ENCODE measurements around the gene TUFT1. TPM values are rescaled to one million over a fixed set of nuclear protein-coding genes. Genes with fewer than 3 reads are reported as not detected.

TUFT1 gene
- total RNA-seq, 1 experiment from 2014 or later, result 12.3 TPM

DNA sequence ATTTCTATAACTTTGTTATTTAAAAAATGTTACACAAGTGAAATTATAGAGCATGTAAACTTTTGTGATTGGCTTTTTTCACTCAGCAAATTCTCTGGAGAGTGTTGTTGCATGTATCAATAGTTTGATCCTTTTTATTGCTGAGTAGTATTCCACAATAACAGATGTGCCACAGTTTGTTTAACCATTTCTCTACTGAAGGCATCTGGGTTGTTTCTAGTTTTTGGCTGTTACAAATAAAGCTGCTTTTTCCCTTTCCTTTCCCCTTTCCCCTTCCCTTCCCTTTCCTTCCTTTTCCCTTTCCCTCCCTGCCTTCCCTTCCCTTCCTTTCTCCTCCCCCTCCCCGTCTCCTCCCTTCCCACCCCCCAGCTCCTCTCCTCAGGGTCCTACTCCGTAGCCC is 15.9 kb downstream of the TUFT1 start:
- no peaks in the 10 kb centered on the region for H4K20me1 ChIP-seq (ENCODE audit: insufficient read depth)
- RAD21 ChIA-PET (ENCODE audit: low non-redundant PET in 1 of 2, low total read pairs in 2 of 2, uncharacterized antibody in 2 of 2, unreplicated experiment in 2 of 2), result no interaction called here
- H3K36me3 ChIP-seq (ENCODE audit: control insufficient read depth in 1 of 2, insufficient read depth in 2 of 2, low read length in 2 of 2), result no peaks in the 10 kb centered on the region
- H3K79me2 ChIP-seq (ENCODE audit: insufficient read depth, low read length), result peaks cover 6% of the 10 kb centered on the region; the same call in 1 of the 2 replicates
- no peaks in the 10 kb centered on the region for H3K9me3 ChIP-seq (ENCODE audit: control insufficient read depth in 1 of 2, insufficient read depth in 1 of 2, low read depth in 1 of 2, low read length in 2 of 2)
- BruUV-seq (replicated peaks), result no TSS peak
- no peaks in the 10 kb centered on the region for H3K9me2 ChIP-seq (ENCODE audit: insufficient read depth)
- TF ChIP-seq SP1 (IDR thresholded peaks at IDR 0.05; ENCODE audit: low read depth), result no peak
- TF ChIP-seq YY1 (IDR thresholded peaks at IDR 0.05; ENCODE audit: extremely low read depth, insufficient replicate concordance, low read depth, low read length), result no peak
- no peak for TF ChIP-seq RAD21 (IDR thresholded peaks at IDR 0.05; ENCODE audit: low read depth)
- no peak for TF ChIP-seq ZNF274 (IDR thresholded peaks at IDR 0.05; ENCODE audit: low read depth, low read length)
- no peak for TF ChIP-seq EZH2phosphoT487 (IDR thresholded peaks at IDR 0.05; ENCODE audit: borderline replicate concordance)
- ATAC-seq (no peak), DNase-seq (ENCODE audit: low read depth, low spot score) (no peak)
- H2AFZ ChIP-seq (ENCODE audit: low read depth, low read length, poor library complexity, severe bottlenecking), result no peak overlapping the region
- peaks cover 3 to 8% of the 10 kb centered on the region in 2 experiments; a peak in 3 of 4 replicates for H3K4me1 ChIP-seq (ENCODE audit: control insufficient read depth in 1 of 2, insufficient read depth in 2 of 2, low read length in 2 of 2)
- H3K9ac ChIP-seq (ENCODE audit: low read length), result no peak overlapping the region
- no peak overlapping the region for H3K4me3 ChIP-seq (replicated peaks in 1 of 2; ENCODE audit: low read depth in 1 of 2, low read length in 2 of 2)
- CTCF ChIA-PET, result no interaction called here
- no peaks in the 10 kb centered on the region for H3K27me3 ChIP-seq (ENCODE audit: insufficient read depth, low read length)
- no peak overlapping the region for H3K4me2 ChIP-seq (ENCODE audit: low read length)
- POLR2A ChIA-PET, result no interaction called here
- intact Hi-C loops (cut with micrococcal nuclease), result no loop called here
- no peak overlapping the region for H3K27ac ChIP-seq (ENCODE audit: low read depth, low read length)

- Histone ChIP-seq H3K9ac (ENCODE audit: low read length) (no peak overlapping the region), H3K79me2 (ENCODE audit: insufficient read depth, low read length) (no peaks in the 10 kb centered on the region), H3K9me2 (ENCODE audit: insufficient read depth) (no peaks in the 10 kb centered on the region), H2AFZ (ENCODE audit: low read depth, low read length, poor library complexity, severe bottlenecking) (no peak overlapping the region), H3K9me3 (ENCODE audit: control insufficient read depth in 1 of 2, insufficient read depth in 1 of 2, low read depth in 1 of 2, low read length in 2 of 2) (no peaks in the 10 kb centered on the region), H4K20me1 (ENCODE audit: insufficient read depth) (no peaks in the 10 kb centered on the region), H3K4me2 (ENCODE audit: low read length) (no peak overlapping the region), H3K27me3 (ENCODE audit: insufficient read depth, low read length) (no peaks in the 10 kb centered on the region), H3K36me3 (ENCODE audit: control insufficient read depth in 1 of 2, insufficient read depth in 2 of 2, low read length in 2 of 2) (peaks cover 0 to 5% of the 10 kb centered on the region in 2 experiments; a peak in 1 of 4 replicates), H3K4me3 (replicated peaks in 1 of 2; ENCODE audit: low read depth in 1 of 2, low read length in 2 of 2) (no peak overlapping the region), H3K27ac (ENCODE audit: low read depth, low read length) (no peak overlapping the region), H3K4me1 (ENCODE audit: control insufficient read depth in 1 of 2, insufficient read depth in 2 of 2, low read length in 2 of 2) (no peaks in the 10 kb centered on the region)
- no TSS peak for BruUV-seq (replicated peaks)
- ChIA-PET POLR2A (interaction anchor here (1.3 kb wide), 1 partner anchor 23 kb away, joined by 3 read pairs; the partner anchor contains the start of gene TUFT1), RAD21 (ENCODE audit: low non-redundant PET in 1 of 2, low total read pairs in 2 of 2, uncharacterized antibody in 2 of 2, unreplicated experiment in 2 of 2) (no interaction called here), CTCF (no interaction called here)
- no peak for ATAC-seq
- TF ChIP-seq RAD21 (IDR thresholded peaks at IDR 0.05; ENCODE audit: low read depth), result no peak
- TF ChIP-seq REST (IDR thresholded peaks at IDR 0.05; ENCODE audit: low read depth), result no peak
- no peak for TF ChIP-seq ZBTB33 (IDR thresholded peaks at IDR 0.05; ENCODE audit: extremely low read depth, insufficient replicate concordance, low read length)
- TF ChIP-seq JUND (IDR thresholded peaks at IDR 0.05), result no peak
- TF ChIP-seq EGR1 (IDR thresholded peaks at IDR 0.05; ENCODE audit: low read depth), result no peak
- TF ChIP-seq POLR2A (IDR thresholded peaks at IDR 0.05; ENCODE audit: borderline replicate concordance, extremely low read depth, insufficient read depth, insufficient read length), result no peak
- TF ChIP-seq ATF3 (IDR thresholded peaks at IDR 0.05), result no peak
- no peak for TF ChIP-seq ELF1 (IDR thresholded peaks at IDR 0.05; ENCODE audit: borderline replicate concordance, low read depth)
- TF ChIP-seq CEBPB (IDR thresholded peaks at IDR 0.05; ENCODE audit: low read depth), result no peak
- no peak for TF ChIP-seq ZFX (IDR thresholded peaks at IDR 0.05)
- no peak for TF ChIP-seq SP1 (IDR thresholded peaks at IDR 0.05; ENCODE audit: low read depth)
- TF ChIP-seq EZH2 (IDR thresholded peaks at IDR 0.05), result no peak
- no peak for TF ChIP-seq CBX3 (IDR thresholded peaks at IDR 0.05; ENCODE audit: low read depth)
- TF ChIP-seq TCF7L2 (IDR thresholded peaks at IDR 0.05; ENCODE audit: borderline replicate concordance, extremely low read depth, insufficient read depth, insufficient read length), result no peak
- intact Hi-C loops (cut with micrococcal nuclease), result no loop called here
- DNase-seq (ENCODE audit: low read depth, low spot score), result no peak
Measured at GRCh38 chr1:151562661-151563060, 22.6 kb downstream of the TUFT1 start.
